ENCODE measurements around the gene CABP2.

DNA sequence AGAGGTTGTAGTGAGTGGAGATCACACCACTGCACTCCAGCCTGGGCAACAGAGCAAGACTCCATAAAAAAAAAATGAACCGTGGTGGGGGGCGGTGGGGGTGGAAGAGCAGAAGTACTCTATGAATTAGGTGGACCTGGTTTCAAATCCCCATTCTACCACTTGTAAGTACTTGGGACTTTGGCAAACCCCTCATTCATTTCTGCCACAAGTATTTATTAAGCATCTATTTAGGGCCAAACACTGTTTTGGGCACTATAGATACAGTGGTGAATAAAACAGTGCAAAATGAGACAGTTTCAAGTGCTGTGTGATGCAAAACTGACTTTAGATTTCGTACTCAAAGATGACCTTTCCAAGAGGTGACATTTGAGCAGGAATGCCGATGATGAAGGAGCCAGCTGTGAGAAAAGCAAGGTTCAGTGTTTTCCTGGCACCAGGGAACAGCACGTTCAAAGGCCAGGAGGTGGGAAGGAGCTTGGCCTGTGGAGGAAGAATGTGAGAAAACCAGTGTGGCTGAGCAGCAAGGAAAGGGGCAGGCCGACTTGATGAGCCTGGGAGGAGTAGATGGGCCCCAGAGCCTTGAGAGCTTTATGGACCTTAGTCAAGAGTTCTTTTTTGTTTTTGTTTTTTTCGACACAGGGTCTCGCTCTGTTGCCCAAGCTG lies 52.8 kb downstream of the CABP2 start:
- TF ChIP-seq GATA3 (IDR thresholded peaks at IDR 0.05; ENCODE audit: low read depth, low read length) (no peak), GATA2 (IDR thresholded peaks at IDR 0.05; ENCODE audit: low read depth, low read length) (no peak)

Data from SH-SY5Y (cell line).